ENCODE measurements around the gene MLLT10.

MLLT10 gene

DNA sequence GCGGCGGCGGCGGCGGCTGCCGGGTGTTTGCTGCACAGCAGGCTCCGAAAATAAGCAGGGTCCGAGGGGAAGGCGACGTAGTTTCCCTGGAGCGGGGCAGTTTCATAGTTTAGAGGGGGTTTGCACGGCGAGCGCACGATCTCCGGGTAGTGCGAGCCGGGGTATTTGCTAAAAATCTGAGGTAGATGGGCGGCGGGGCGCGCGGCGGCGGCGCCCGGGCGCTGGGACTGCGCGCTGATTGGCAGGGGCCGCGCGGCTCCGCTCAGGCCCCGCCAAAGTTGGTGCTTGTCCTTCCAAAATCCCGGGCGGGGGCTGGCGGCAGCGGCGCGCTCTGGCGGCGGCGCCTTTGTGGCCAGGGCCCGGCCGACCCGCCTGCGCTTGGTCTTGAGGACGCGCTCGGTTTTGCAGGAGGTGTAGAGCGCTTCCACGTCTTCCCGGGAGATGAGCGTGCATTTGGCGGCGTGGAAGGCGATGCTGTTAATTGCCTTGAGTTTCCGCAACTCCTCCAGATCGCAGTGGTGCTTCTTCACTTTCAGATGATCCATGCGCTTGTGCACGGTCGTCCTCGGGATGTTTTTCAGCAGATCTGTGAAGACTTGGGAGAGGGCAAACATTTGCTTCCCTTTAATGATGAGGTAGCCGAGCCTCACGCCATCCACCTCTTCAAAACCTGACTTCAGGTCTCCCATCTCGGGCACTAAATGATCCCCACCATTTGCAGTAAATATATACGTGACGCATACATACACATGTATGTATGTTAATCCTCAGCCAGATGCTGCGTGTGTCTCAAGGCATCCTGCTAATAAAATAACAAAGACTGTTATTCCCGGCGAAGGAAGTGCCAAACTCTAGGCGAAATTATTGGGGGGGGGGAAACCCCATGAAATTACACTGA is 16.6 kb upstream of the MLLT10 start:
- no peak for DNase-seq

DNA sequence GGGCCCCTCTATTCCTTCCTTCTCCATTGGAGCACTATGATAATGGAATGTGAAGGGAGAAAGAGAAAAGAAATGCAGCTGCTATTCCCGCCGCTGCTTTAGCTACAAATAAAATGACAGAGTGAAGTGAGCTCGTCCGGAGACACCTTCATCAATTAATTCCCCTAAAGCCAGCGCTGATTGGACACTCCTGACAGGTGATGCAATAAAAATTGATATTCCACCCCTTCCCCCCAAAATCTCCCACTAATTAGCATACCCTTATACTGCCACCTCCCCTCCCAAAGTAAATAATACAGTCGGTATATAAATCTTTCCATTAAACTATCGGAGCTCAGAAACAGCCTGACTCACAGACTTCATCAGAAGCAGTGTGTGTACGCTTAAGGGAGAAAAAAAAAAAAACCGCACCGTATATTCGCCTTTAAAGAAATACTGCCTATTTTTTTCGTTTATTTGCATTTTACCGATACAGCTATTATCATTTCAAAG is 15.8 kb upstream of the MLLT10 start:
- no peak for DNase-seq

DNA sequence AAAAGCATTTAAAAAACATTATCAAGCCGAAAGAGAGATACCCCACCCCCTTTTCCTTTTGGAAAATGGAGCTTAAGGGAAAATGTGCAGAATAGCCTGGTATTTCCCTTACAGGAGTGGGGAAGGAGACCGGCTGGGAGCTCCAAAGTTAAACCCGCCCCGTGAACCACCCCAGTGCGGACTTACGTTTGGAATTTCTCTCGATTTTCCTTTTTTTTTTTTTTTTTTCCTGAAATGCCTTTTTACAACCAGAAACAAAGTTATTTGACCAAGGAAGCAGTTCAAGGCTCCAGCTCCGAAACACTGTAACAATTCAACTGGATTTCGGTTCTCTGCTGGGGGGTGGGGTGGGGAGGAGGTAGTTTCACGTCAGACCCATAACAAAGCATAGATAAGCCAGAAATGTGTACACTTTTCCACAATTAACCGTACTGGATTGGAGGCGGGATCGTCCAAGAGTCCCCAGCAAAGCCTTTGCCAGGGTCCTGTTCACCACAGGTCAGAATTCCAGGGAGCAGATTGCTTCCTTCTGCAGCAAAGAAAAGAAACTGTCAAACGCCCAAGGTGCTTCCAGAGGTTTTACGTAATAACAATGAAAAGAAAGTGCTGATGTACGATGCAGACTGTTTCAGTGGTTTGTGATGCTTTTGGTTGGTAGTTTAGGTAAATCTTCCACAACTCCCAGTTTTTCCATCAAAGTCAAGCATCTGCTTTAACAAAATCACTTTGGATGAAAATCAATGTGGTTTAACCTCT is 15.2 kb upstream of the MLLT10 start:
- DNase-seq, result no peak

DNA sequence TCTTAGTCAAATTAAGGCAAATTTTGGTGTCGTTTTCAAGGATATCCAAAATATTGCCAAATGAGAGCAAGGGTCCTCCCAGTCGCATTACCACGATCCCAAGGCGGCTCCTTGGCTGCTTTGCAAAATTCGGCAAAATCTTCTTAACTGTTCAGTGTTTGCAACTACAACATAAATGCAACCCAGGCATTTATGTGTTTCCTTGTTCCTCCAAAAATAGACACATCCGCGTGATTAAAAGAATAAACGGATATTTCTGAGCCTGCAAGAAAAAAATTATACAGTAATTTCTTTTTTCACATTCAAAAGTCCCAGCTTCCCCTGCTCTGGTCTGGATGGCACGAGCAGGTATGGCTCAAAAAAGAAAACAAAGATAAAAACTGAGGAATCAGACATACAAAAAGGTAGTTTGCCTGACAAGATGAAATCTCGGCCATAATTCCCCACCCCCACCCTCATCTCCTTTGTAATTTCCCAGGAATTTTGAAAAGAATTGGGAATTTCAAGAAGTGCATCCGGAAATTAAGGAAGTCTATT is 14.6 kb upstream of the MLLT10 start:
- no peak for DNase-seq

DNA sequence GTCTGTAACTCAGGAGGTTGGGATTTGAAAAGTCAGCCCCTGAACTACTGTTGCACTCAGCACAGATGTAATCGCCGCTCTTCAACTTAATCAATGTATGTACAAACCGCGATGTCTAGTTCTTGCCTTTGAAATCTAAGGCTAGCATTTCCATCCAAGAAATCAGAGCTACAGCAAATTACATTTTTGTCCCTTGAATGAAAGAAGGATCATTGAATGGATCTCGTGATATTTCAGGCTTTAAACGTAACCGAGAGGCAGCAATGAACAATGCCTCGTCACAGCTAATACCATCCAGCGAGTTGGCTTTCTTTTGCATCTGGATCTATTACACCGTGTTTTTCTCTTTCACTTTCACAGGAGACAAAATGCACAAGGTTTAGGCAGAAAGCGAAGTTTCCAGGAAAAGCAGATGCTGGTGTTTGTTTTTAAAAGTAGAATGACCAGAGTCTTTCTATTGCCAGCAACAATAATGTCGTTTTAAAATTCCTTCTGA is 14.0 kb upstream of the MLLT10 start:
- DNase-seq, result no peak

DNA sequence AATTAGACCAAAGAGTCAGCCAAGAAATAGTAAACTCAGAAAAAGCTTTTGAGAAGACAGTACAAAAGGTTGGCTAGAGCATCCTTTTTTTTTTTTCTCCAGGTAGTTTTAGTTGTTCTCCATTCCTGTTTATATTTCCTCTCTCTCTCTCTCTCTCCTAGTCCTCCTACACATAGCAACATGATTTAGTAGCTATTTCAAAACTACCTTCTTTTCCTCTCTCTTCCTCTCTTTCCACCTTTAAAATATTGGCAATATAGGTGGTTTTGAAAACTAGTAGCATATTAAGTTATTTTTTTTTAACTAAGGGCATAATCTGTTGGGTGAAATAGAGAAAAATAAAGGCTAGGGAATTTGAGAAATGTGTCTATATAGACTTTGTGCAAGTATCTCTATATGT is 13.5 kb upstream of the MLLT10 start:
- DNase-seq, result no peak

DNA sequence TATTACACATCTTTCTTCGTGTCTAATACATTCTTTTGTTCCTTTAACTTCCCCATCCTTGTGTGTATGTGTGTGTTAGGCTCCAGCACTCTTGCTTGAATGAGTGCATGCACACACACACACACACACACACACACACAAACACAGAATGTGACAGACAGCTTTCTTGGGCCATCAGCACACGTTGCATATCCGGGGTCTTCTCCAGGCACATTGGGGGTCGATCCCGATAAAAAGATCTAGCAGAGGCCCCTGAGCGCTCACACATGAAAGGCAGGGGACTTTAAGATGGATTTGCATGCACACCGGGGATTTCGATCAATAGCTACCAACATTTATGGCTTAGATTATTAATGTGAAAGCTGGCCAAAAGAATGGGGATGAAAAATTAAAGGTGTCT is 13.1 kb upstream of the MLLT10 start:
- no peak for DNase-seq

DNA sequence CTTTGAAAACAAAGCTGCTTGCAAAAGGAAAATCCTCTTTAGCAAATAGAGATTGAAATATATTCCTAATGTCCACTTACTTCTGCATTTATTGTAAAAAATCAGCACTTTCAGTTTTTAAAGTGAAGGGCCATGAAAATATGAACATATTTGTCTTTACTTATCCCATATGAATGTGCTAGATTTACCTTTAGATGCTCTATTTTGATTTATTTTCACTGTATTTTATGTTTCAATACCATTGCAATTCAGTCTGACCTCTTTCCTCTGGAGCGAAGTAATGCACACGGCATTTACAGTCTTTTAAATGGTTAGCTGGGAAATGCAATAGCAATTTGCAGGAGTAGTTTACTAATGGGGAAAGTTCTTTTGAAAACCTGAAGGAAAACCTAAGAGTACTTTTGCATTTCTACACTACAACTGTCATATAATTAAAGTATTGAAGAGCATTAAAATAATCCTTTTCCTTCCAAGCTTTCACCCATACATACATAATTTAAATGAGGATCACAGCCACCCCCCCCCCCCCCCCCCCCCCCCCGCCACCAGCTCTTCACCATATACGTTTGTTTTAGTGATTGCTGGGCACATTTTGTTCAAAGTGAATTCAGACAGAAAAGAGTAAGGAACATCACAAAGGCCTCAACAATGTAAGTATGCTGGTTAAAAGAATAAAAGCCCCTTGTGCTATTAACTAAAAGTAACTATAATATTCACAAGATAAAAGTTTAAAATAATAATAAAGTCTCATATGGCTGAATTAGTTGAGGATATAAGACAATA is 12.1 kb upstream of the MLLT10 start:
- DNase-seq, result no peak

DNA sequence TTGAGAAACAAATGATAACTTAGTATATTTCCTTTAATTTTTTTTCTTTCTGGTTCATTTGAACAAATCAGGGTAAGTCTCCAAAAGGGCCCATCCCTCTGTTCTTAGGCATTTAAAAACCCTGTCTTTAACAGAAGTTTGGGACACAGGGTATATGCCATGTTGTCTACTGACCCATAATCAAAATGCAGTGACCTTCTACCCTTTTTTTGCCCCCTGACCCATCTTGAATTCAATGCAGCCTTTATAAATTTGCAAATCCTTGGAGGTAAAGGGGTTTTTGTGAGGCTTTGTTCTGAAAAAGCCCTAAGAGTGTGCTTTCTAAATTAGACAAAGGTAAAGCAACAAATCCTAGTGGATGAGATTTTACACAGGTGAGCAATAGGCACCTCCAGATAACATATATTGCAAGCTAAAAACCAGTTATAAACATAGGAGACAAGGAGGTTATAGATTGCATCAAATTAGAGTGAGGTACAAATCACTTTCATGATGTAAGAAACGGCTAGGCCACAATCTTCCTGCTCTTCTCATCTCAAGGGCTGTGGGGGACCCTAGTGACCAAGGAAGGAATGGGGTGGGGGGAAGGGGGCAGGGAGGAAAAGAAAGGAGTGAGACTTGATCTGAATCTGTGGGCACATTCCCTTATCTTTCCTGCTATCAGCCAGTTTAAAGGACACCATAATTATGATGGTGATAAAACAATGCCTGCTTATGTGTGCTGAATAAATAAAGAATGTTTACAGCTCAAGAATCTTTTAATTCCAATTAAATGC is 11.2 kb upstream of the MLLT10 start:
- no peak for DNase-seq

DNA sequence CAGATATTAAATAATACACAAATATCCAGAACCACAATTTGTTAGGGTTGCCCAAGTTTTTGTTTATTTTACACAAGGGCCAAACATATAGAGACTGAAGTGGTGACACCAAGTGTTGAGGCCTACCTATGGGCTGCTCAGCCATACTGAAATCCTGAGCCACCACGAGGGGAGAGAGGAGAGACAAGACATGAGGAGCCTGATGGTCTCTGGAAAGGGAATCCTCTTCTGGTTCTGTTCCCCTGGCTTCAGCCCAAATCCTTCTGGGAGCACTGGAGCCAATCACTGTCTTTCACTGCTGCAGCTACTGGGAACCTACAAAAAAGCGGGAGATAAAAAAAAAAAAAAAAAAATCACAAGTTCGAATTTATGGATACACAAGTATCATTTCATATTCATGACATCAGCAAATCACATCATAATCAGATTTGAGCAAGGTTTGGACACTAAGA is 10.4 kb upstream of the MLLT10 start:
- no peak for DNase-seq

DNA sequence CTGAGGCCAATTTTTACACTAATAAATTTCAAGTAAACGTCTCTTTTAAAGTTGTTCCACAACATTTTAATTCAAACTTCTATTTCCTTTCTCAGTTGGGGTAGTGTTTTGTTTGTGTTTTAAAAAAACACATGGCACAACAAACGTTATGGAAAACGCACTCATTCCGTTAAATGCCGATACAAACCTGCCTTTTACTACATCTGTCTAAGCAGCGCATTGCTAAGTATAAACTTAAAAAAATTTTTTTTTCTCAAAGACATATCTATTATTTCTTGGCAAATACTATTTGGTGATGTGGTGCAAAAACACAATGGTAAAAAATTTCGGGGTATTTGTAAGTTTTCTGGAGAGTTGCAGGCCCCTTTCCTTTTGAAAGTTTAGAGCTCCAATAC is 9.9 kb upstream of the MLLT10 start:
- DNase-seq, result no peak

DNA sequence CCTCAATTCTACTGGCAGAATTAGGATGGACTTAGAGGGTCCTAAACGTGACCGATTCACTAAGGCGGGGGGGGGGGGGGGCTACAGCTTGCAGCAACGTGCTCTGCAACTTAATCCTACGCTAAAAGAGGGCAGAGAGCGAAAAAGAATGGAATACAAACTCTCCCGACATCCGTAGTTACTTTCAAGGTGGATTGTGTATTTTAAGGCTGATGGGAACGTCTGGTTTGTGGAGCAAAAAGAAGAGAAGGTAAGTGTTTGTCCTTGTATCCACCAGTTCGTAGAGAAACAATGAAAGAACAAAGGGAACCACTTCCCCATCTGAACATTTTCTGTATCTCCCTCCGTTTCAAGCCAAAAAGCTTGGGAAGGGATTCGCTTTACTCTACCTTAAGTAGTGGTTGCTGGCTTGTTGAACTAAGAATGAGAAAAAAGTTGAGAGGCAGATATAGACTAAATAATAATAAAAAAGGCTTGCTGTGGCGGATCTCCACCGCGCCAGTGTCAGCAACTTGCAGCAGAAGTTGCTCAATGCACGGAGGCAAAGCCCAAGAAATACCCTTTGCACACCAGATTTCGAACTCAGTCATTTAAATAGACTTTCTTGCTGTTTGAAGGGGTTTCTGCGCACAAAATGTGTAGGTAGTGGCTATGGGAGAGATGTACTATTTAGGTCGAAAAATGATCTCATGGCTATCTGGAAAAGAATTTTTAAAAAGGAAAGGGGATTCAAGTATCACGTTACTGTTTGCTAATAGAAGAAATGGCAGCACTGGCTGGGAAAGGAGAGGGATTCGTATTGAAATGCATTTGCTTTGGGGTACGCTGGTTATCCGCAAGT is 9.3 kb upstream of the MLLT10 start:
- DNase-seq, result no peak

DNA sequence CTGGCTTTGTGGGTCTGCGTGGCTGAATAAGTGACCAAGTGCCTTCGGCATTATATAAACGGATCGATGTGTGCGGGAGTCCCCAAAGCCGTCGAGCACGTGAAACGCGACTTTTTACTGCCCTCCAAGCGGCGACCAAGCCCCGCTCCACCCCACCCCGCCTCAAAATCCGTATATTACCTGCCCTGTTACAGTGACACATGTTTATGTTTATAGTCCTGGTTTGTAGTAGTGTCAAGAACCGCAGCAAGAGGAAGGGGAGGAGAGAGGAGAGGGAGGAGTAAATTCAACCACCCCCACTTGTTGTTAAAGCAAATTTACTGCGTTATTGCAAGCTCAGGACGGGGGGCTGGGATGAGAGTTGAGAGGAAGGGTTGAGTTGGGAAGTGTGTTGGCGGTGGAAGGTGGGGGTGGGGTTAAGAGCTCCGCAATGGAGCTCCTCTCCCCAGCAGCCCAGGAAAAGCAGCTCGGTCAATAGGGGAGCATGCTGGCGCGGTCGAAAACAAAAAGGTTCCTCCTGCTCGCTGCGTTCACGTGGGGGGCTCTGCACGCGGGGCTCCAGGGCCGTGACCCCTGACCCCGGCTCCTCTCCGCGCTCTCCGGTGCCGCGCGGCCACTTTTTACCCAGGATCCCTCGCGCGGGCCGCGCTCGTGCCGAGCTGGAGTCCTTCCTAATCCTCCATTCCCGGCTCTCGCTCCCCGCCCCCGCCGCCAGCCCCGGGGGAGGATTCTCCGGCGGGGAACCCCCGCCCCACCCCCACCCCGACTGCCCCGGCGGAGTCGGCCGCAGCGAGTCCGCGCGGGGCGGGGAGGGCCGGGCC is 8.5 kb upstream of the MLLT10 start, which contains the start of gene SKIDA1:
TSS of gene SKIDA1 (minus strand) at position 316 of the 821 bp plus-strand sequence. CDS start 7,860 bp downstream, outside the sequence.
- peak; percentile 86 for DNase-seq

DNA sequence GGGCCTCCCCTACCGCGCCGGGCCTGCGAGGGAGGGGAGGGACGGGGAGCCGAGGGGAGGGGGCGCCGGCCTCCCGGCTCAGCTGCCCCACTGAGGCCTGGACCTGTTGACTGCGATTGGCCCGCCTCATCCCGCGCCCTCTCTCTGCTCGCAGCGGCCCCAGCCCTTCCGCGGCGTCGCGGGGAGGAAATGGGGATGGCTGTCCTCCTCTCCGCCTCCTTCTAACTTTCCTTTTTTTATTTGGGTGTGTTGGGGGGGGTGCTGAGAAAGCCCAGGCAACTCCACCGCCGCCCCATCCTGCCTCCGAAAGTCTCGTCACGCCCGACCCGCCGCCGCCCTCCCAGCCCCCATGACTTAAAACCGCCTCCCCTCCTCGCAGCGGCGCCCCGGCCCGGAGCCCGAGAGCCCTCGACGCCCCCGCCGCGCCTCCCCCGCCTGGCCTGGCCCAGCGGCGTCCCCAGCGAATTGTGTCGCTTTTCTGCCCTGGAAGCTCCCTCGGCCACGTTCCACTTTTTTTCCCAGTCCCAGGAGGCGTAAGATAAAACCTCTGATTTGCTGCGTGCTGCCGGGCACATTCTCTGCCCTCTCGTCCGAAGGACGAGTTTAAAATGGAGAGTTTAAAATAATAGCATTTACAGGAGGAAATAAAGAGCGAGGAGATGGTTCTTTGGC is 7.7 kb upstream of the MLLT10 start:
- no peak for DNase-seq

DNA sequence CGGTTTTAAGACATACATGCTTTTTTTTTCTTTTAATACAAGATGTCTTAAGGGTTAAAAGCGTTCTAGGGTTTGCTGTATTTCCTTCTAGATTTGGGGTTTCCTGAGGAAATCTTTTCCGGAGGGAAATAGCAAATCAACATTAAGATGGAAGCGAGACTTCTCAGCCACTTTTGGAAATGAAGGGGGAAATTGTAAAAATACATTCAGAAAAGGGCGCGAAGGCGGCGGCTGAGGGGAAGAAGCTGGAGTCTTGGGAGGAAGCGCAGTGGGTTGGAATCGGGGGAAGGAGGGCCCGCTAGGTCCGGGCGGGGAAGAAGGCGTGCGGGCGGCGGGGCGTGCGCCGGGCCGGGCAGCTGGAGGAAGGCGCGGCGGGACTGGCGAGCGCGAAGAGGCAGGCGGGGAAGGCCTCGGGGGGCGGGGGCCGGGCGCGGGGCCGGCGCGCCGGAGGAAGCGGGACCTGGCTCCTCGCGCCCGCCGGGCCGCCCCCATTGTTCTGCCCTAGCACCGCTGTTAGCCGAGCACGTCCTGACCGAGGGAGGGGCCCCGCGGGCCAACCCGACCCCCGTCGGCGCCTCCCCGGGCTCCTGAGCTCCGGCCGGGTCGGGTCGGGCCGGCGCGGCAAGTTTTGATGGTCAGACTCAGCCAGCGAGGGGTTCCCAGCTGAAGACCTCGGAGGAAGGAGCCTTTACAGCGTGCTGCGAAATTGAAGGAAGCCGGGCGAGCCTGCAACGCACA is 7.0 kb upstream of the MLLT10 start:
- no peak for DNase-seq

DNA sequence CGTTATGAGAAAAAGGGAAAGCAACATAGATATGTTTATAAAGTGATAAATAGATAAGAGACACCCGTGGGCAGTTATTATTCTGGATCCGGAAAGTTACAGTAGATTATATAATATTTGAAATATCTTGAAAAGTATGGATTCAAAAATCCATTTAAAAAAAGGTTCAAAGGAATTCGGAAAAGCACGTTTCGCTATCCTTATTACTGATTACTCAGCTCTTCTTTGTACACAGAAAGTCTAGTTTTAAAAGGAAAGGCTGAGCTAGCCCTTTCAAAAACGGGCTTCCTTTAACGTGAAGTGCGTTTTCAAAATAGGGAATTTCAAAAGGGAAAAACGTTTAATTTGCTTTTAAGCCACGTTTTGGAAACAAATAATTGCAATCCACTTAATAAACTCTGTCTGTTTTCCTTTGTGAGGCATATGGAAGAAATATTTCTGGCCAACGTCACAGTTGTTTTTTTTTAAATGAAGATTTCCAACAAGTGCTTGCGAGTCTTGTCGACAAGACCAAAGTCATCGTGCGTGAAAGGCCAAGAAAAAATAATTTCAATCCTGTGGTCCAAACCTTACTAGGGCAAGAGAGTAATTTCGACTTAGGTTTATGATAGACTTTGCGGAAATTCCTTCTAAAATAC is 6.3 kb upstream of the MLLT10 start:
- no peak for DNase-seq

DNA sequence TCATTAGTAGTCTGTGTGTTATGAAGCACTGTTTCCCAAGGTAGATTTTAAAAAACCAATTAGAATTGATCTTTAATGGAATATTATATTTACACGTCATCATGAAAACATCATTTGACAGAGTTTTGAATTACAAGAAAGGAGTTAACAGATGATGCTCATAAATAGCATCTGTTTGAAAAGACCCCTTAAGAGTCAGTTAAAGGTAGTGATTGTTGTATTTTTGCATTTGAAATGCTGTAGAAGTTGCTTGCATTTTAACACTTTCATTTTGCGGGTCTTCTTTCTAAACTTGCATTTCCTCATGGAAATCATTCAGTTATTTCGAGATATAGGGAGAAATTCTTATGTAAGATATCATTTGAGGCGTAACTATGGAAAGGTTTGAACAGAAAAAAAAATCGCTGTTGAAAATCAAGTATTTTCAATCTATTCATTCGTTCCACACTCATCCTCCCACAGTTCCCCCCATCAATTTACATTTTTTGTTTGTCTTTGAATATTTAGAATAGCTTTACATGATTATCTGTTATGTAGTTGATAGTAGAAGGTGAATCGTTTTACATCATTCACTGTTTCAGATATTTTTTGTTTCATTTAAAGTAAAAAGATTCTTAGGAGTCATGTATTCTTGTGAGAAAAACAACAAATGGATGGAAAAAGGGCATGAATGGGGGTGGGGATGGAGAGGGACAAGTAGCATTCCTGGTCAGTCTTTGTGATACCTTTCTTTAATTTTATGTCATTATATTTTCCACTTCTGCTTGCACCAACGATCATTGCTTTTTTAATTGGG is 5.6 kb upstream of the MLLT10 start:
- no peak for DNase-seq

All from cortex of kidney (tissue), 1 donor.